ENCODE measurements around the gene FBXL20.
"Not testable (repeated sequence)": the region's sequence is repeated elsewhere in the genome, so short reads cannot be mapped to it uniquely, and the experiment has no call there.

FBXL20 gene

GRCh38 chr17:39401412-39402243 lies at the start of gene FBXL20:
Gene FBXL20, minus strand, starts transcription at chr17:39401626. Its CDS starts 224 bp downstream, at chr17:39401402.
- peak; percentile 58 to 82 for DNase-seq

GRCh38 chr17:39450847-39451581 lies 49.6 kb upstream of the FBXL20 start, which contains the start of gene MED1:
Gene MED1, minus strand, starts transcription at chr17:39451263. Its CDS starts 201 bp downstream, at chr17:39451062.
- peak; percentile 96 to 98 for DNase-seq

GRCh38 chr17:39450051-39450450 lies 48.6 kb upstream of the FBXL20 start:
- no peak for DNase-seq

GRCh38 chr17:39447561-39447960 lies 46.1 kb upstream of the FBXL20 start:
- DNase-seq, result no peak

- DNase-seq, result no peak
These were observed 41.9 kb upstream of the FBXL20 start for GRCh38 chr17:39443326-39443725.

GRCh38 chr17:39439868-39440267 lies 38.4 kb upstream of the FBXL20 start:
- DNase-seq, result not testable (repeated sequence)

- no peak for DNase-seq
These were observed 28.2 kb upstream of the FBXL20 start for GRCh38 chr17:39429600-39429999.

GRCh38 chr17:39416141-39416540 lies 14.7 kb upstream of the FBXL20 start:
- no peak for DNase-seq

GRCh38 chr17:39410279-39410678 lies 8.9 kb upstream of the FBXL20 start:
- no peak for DNase-seq

- DNase-seq, result no peak
These were observed 6.9 kb upstream of the FBXL20 start for GRCh38 chr17:39408360-39408759.

- DNase-seq, result no peak
These were observed 5.5 kb upstream of the FBXL20 start for GRCh38 chr17:39406951-39407350.

- no peak for DNase-seq
These were observed 4.0 kb upstream of the FBXL20 start for GRCh38 chr17:39405436-39405835.

GRCh38 chr17:39404542-39405378 lies 3.3 kb upstream of the FBXL20 start:
- DNase-seq, result peak; percentile 47 to 69

GRCh38 chr17:39402890-39403605 lies 1.6 kb upstream of the FBXL20 start:
- DNase-seq, result no peak

GRCh38 chr17:39402244-39402889 lies 941 bp upstream of the FBXL20 start:
- DNase-seq, result peak; percentile 84 to 85

- no peak for DNase-seq
These were observed 647 bp downstream of the FBXL20 start for GRCh38 chr17:39400547-39401411.

GRCh38 chr17:39399791-39400190 lies 1.6 kb downstream of the FBXL20 start:
- no peak for DNase-seq

GRCh38 chr17:39393736-39394135 lies 7.7 kb downstream of the FBXL20 start:
- no peak for DNase-seq

- no peak for DNase-seq
These were observed 10.0 kb downstream of the FBXL20 start for GRCh38 chr17:39391448-39391847.

GRCh38 chr17:39385040-39385439 lies 16.4 kb downstream of the FBXL20 start:
- DNase-seq, result no peak

- DNase-seq, result no peak
These were observed 21.3 kb downstream of the FBXL20 start for GRCh38 chr17:39380144-39380543.

Measured in SW 1271 (cell line).